ENCODE results near the gene KIF26B.

The KIF26B gene

GRCh38 chr1:245207801-245208200, 53.0 kb downstream of the KIF26B start:
- in situ Hi-C loops (cut with HindIII; ENCODE audit: low pct_unique_long_range_greater_than_20kb, low sequenced_read_pairs), result no loop called here
- TF ChIP-seq JUND (IDR thresholded peaks at IDR 0.05; ENCODE audit: low read depth), result no peak

GRCh38 chr1:245209658-245210435, 55.1 kb downstream of the KIF26B start:
- TF ChIP-seq JUND (IDR thresholded peaks at IDR 0.05; ENCODE audit: low read depth), result no peak
- in situ Hi-C loops (cut with HindIII; ENCODE audit: low pct_unique_long_range_greater_than_20kb, low sequenced_read_pairs), result no loop called here
- DNase-seq (ENCODE audit: low read depth in 1 of 2, low spot score in 1 of 2), result no peak

More at GRCh38 chr1:245207801-245208200, 53.0 kb downstream of the KIF26B start:
- DNase-seq (ENCODE audit: low read depth in 1 of 2, low spot score in 1 of 2), result no peak

GRCh38 chr1:245211035-245211749, 56.4 kb downstream of the KIF26B start:
- in situ Hi-C loops (cut with HindIII; ENCODE audit: low pct_unique_long_range_greater_than_20kb, low sequenced_read_pairs), result no loop called here
- no peak for TF ChIP-seq JUND (IDR thresholded peaks at IDR 0.05; ENCODE audit: low read depth)
- DNase-seq (ENCODE audit: low read depth in 1 of 2, low spot score in 1 of 2), result no peak

- in situ Hi-C loops (cut with HindIII; ENCODE audit: low pct_unique_long_range_greater_than_20kb, low sequenced_read_pairs), result no loop called here
- no peak for TF ChIP-seq JUND (IDR thresholded peaks at IDR 0.05; ENCODE audit: low read depth)
- no peak for DNase-seq (ENCODE audit: low read depth in 1 of 2, low spot score in 1 of 2)
Observed at GRCh38 chr1:245211761-245212160, 57.0 kb downstream of the KIF26B start.

- DNase-seq (ENCODE audit: low read depth in 1 of 2, low spot score in 1 of 2), result no peak
- no peak for TF ChIP-seq JUND (IDR thresholded peaks at IDR 0.05; ENCODE audit: low read depth)
- in situ Hi-C loops (cut with HindIII; ENCODE audit: low pct_unique_long_range_greater_than_20kb, low sequenced_read_pairs), result no loop called here
Observed at GRCh38 chr1:245212221-245212710, 57.5 kb downstream of the KIF26B start.

- no peak for TF ChIP-seq JUND (IDR thresholded peaks at IDR 0.05; ENCODE audit: low read depth)
- in situ Hi-C loops (cut with HindIII; ENCODE audit: low pct_unique_long_range_greater_than_20kb, low sequenced_read_pairs), result no loop called here
- no peak for DNase-seq (ENCODE audit: low read depth in 1 of 2, low spot score in 1 of 2)
Observed at GRCh38 chr1:245213066-245213831, 58.5 kb downstream of the KIF26B start.

GRCh38 chr1:245215071-245215470, 60.3 kb downstream of the KIF26B start:
- no peak for DNase-seq (ENCODE audit: low read depth in 1 of 2, low spot score in 1 of 2)
- no peak for TF ChIP-seq JUND (IDR thresholded peaks at IDR 0.05; ENCODE audit: low read depth)
- in situ Hi-C loops (cut with HindIII; ENCODE audit: low pct_unique_long_range_greater_than_20kb, low sequenced_read_pairs), result no loop called here

GRCh38 chr1:245216366-245217115, 61.8 kb downstream of the KIF26B start:
- in situ Hi-C loops (cut with HindIII; ENCODE audit: low pct_unique_long_range_greater_than_20kb, low sequenced_read_pairs), result no loop called here
- no peak for DNase-seq (ENCODE audit: low read depth in 1 of 2, low spot score in 1 of 2)
- no peak for TF ChIP-seq JUND (IDR thresholded peaks at IDR 0.05; ENCODE audit: low read depth)

- DNase-seq (ENCODE audit: low read depth in 1 of 2, low spot score in 1 of 2), result no peak
- in situ Hi-C loops (cut with HindIII; ENCODE audit: low pct_unique_long_range_greater_than_20kb, low sequenced_read_pairs), result no loop called here
- no peak for TF ChIP-seq JUND (IDR thresholded peaks at IDR 0.05; ENCODE audit: low read depth)
Observed at GRCh38 chr1:245217853-245218608, 63.2 kb downstream of the KIF26B start.

GRCh38 chr1:245220381-245220985, 65.7 kb downstream of the KIF26B start:
- no peak for TF ChIP-seq JUND (IDR thresholded peaks at IDR 0.05; ENCODE audit: low read depth)
- in situ Hi-C loops (cut with HindIII; ENCODE audit: low pct_unique_long_range_greater_than_20kb, low sequenced_read_pairs), result no loop called here

GRCh38 chr1:245221805-245222204, 67.0 kb downstream of the KIF26B start:
- no peak for DNase-seq (ENCODE audit: low read depth in 1 of 2, low spot score in 1 of 2)
- TF ChIP-seq JUND (IDR thresholded peaks at IDR 0.05; ENCODE audit: low read depth), result no peak
- in situ Hi-C loops (cut with HindIII; ENCODE audit: low pct_unique_long_range_greater_than_20kb, low sequenced_read_pairs), result no loop called here

More at GRCh38 chr1:245220381-245220985, 65.7 kb downstream of the KIF26B start:
- DNase-seq (ENCODE audit: low read depth in 1 of 2, low spot score in 1 of 2), result no peak
